ENCODE data around the gene KRT25. TPM values are rescaled to one million over a fixed set of nuclear protein-coding genes. Genes with fewer than 3 reads are reported as not detected.

KRT25 gene
- total RNA-seq, 6 experiments from 2014 or later: not detected

- no peak overlapping the region for H3K27ac Mint-ChIP-seq
- H3K4me1 Mint-ChIP-seq (ENCODE audit: low read depth): peaks cover 12% of the 10 kb centered on the region
- no peak overlapping the region for H3K4me3 Mint-ChIP-seq
- peaks cover 22% of the 10 kb centered on the region for H3K27me3 Mint-ChIP-seq (ENCODE audit: insufficient read depth)
- H3K9me3 Mint-ChIP-seq: no peaks in the 10 kb centered on the region
- DNase-seq: no peak
- no peaks in the 10 kb centered on the region for H3K36me3 Mint-ChIP-seq (ENCODE audit: low read depth)
- no peak for TF ChIP-seq CTCF (IDR thresholded peaks at IDR 0.05)
These were observed 30.5 kb downstream of the KRT25 start for GRCh38 chr17:40724656-40725055.

GRCh38 chr17:40722241-40722640, 32.9 kb downstream of the KRT25 start:
- Mint-ChIP-seq H3K27ac (no peak overlapping the region), H3K4me1 (ENCODE audit: low read depth) (peaks cover 7% of the 10 kb centered on the region; the same call in 1 of the 2 replicates), H3K36me3 (ENCODE audit: low read depth) (no peaks in the 10 kb centered on the region), H3K9me3 (no peaks in the 10 kb centered on the region), H3K27me3 (ENCODE audit: insufficient read depth) (peaks cover 32% of the 10 kb centered on the region), H3K4me3 (no peak overlapping the region)
- TF ChIP-seq CTCF (IDR thresholded peaks at IDR 0.05): no peak
- DNase-seq: no peak

- H3K9me3 Mint-ChIP-seq: no peaks in the 10 kb centered on the region
- peaks cover 7% of the 10 kb centered on the region; the same call in 1 of the 2 replicates for H3K4me1 Mint-ChIP-seq (ENCODE audit: low read depth)
- TF ChIP-seq CTCF (IDR thresholded peaks at IDR 0.05): no peak
- H3K4me3 Mint-ChIP-seq: no peak overlapping the region
- H3K36me3 Mint-ChIP-seq (ENCODE audit: low read depth): no peaks in the 10 kb centered on the region
- peaks cover 40% of the 10 kb centered on the region for H3K27me3 Mint-ChIP-seq (ENCODE audit: insufficient read depth)
- H3K27ac Mint-ChIP-seq: no peak overlapping the region
- no peak for DNase-seq
These were observed 34.2 kb downstream of the KRT25 start for GRCh38 chr17:40720899-40721298.

GRCh38 chr17:40718930-40719329, 36.2 kb downstream of the KRT25 start:
- Mint-ChIP-seq H3K9me3 (no peaks in the 10 kb centered on the region), H3K4me3 (no peak overlapping the region), H3K4me1 (ENCODE audit: low read depth) (peaks cover 7% of the 10 kb centered on the region; the same call in 1 of the 2 replicates), H3K27me3 (ENCODE audit: insufficient read depth) (peaks cover 39% of the 10 kb centered on the region), H3K36me3 (ENCODE audit: low read depth) (no peaks in the 10 kb centered on the region), H3K27ac (no peak overlapping the region)
- no peak for DNase-seq
- no peak for TF ChIP-seq CTCF (IDR thresholded peaks at IDR 0.05)

- H3K9me3 Mint-ChIP-seq: no peaks in the 10 kb centered on the region
- peaks cover 7% of the 10 kb centered on the region; the same call in 1 of the 2 replicates for H3K4me1 Mint-ChIP-seq (ENCODE audit: low read depth)
- no peaks in the 10 kb centered on the region for H3K36me3 Mint-ChIP-seq (ENCODE audit: low read depth)
- no peak for DNase-seq
- TF ChIP-seq CTCF (IDR thresholded peaks at IDR 0.05): no peak
- H3K27ac Mint-ChIP-seq: no peak overlapping the region
- H3K27me3 Mint-ChIP-seq (ENCODE audit: insufficient read depth): peaks cover 37% of the 10 kb centered on the region
- H3K4me3 Mint-ChIP-seq: no peak overlapping the region
These were observed 37.4 kb downstream of the KRT25 start for GRCh38 chr17:40717776-40718175.

GRCh38 chr17:40714473-40714872, 40.7 kb downstream of the KRT25 start:
- H3K27me3 Mint-ChIP-seq (ENCODE audit: insufficient read depth): peaks cover 46% of the 10 kb centered on the region
- H3K4me1 Mint-ChIP-seq (ENCODE audit: low read depth): no peaks in the 10 kb centered on the region
- no peak for TF ChIP-seq CTCF (IDR thresholded peaks at IDR 0.05)
- H3K36me3 Mint-ChIP-seq (ENCODE audit: low read depth): no peaks in the 10 kb centered on the region
- no peak overlapping the region for H3K4me3 Mint-ChIP-seq
- no peak overlapping the region for H3K27ac Mint-ChIP-seq
- DNase-seq: no peak
- no peaks in the 10 kb centered on the region for H3K9me3 Mint-ChIP-seq

All from HFFc6 (cell line).